Natural killer cell (primary cell): Measurements from ENCODE around the gene RAB29. TPM values are rescaled to one million over a fixed set of nuclear protein-coding genes. Genes with fewer than 3 reads are reported as not detected.

Source experiments
- ATAC-seq, 3 donors: fragments of 150-1000 bp in 2 of 3; fragments of 200-7000 bp in 1 of 3; cut with Tn5 transposase; 1 replicate in 1 of 3; 2 replicates in 2 of 3; pipeline ENCODE4 v1.10.0; 2021; ENCODE audit warnings: mild to moderate bottlenecking in 2 of 3, moderate library complexity in 2 of 3
- DNase-seq, 2 donors: peaks; one replicate each; pipeline versions ENCODE4 v3.0.0 to v3.0.0-alpha.2; 2013 to 2021; ENCODE audit warnings: mixed read lengths in 1 of 2
- H3K27ac ChIP-seq: one replicate; pipeline ENCODE4 v1.5.1; 2013; ENCODE audit warnings: mild to moderate bottlenecking, low read length
- H3K27me3 ChIP-seq: one replicate; pipeline ENCODE4 v1.6.1; 2013; ENCODE audit warnings: low read length; ENCODE audit not compliant: control insufficient read depth, insufficient read depth
- H3K36me3 ChIP-seq: one replicate; pipeline ENCODE4 v1.6.1; 2013; ENCODE audit warnings: low read length; ENCODE audit not compliant: control insufficient read depth, insufficient read depth
- H3K4me1 ChIP-seq: one replicate; pipeline ENCODE4 v1.6.1; 2013; ENCODE audit warnings: low read length; ENCODE audit not compliant: control insufficient read depth, insufficient read depth
- H3K4me3 ChIP-seq: one replicate; pipeline ENCODE4 v1.5.1; 2013; ENCODE audit warnings: low read length
- H3K9me3 ChIP-seq: one replicate; pipeline ENCODE4 v1.6.1; 2013; ENCODE audit warnings: low read length; ENCODE audit not compliant: control insufficient read depth, insufficient read depth
- H3K27ac Mint-ChIP-seq, 2 donors: one replicate each; pipeline ENCODE4 v1.8.0; 2022; ENCODE audit warnings: mild to moderate bottlenecking in 2 of 2, mixed read lengths in 2 of 2, moderate library complexity in 1 of 2
- H3K27me3 Mint-ChIP-seq, 2 donors: one replicate each; pipeline ENCODE4 v1.8.0; 2022; ENCODE audit warnings: low read depth in 2 of 2, mixed read lengths in 2 of 2
- H3K36me3 Mint-ChIP-seq: one replicate; pipeline ENCODE4 v1.8.0; 2022; ENCODE audit warnings: mixed read lengths
- H3K4me1 Mint-ChIP-seq, 2 donors: one replicate each; pipeline ENCODE4 v1.8.0; 2022; ENCODE audit warnings: mixed read lengths in 2 of 2
- H3K4me3 Mint-ChIP-seq: one replicate; pipeline ENCODE4 v1.8.0; 2022; ENCODE audit warnings: mild to moderate bottlenecking, moderate library complexity, mixed read lengths
- H3K9me3 Mint-ChIP-seq, 2 donors: one replicate each; pipeline ENCODE4 v1.8.0; 2022; ENCODE audit warnings: mixed read lengths in 2 of 2
- WGBS: methylation state at CpG from one replicate; pipeline ENCODE4 v1.1.7; 2013; ENCODE audit warnings: missing lambda C conversion rate; ENCODE audit not compliant: insufficient coverage; 5-methylcytosine and 5-hydroxymethylcytosine counted together
- intact Hi-C: fragments of 100-400 bp; cut with micrococcal nuclease; formaldehyde crosslinking; loops from one replicate; pipeline ENCODE4 v1.14.2; 2022
- total RNA-seq, 4 donors: library from RNA; stranded (reverse); fragments of 120-200 nt in 1 of 4; gene quantifications; one replicate each; pipeline versions ENCODE4 v1.2.3 to v1.2.4, GENCODE V29; 2013 to 2022
- TF ChIP-seq, protein P1 (sequence below): fragments of 200-600 bp; IDR thresholded peaks from one replicate; pipeline ENCODE4 v1.8.0; 2022; ENCODE audit warnings: antibody characterized with exemption

Gene RAB29
- total RNA-seq, 3 donors from 2014 or later (not counting 1 experiment from before 2014, with no cell fraction given): 69.0 to 120 (median 95.1) TPM

DNA sequence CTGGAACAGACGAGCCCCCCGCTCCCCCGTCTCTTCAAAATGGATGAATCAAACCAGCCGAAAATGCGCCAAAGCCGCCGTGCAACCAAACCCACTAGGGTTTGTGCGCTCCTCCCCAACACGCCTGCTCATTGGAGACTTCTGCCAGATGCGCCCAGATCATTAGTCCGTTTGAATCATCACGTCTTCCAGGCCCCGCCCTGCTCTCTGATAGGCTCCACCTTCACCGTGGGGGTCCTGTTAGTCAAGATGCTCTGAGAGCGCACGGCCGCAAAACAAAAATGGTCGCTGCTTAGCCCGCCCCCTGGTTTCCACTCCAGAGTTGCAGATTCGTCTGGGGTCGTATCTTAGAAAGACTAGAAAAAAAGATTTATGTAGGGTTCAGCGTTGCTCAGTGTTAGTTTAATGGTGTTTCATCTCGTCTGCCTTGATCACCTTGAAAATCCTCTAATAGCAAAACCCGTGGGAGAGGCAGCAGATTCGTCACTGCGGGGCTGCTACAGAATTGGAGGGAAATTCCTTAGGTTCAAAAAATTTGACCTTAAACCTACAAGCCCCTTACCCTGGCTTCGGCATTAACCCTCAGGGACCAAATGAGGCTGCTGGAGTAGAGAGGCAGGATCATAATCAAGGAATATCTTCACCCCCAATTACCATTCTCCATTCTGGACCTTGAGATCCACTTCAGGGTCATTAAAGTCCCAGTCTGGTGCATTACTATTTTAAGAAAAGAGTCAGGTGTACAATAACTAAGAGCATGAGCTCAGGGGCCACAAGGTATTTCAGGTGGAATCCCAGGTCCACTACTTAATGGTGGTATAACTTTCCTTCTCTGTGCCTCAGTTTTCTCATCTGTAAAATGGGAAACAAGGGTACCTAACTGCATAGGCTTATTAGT, 24.9 kb downstream of the RAB29 start, which contains the start of gene NUCKS1:
NUCKS1 (minus strand) TSS at position 45 of the 898 bp plus-strand sequence. CDS start 209 bp downstream, outside the sequence.
- TF ChIP-seq, protein P1, sequence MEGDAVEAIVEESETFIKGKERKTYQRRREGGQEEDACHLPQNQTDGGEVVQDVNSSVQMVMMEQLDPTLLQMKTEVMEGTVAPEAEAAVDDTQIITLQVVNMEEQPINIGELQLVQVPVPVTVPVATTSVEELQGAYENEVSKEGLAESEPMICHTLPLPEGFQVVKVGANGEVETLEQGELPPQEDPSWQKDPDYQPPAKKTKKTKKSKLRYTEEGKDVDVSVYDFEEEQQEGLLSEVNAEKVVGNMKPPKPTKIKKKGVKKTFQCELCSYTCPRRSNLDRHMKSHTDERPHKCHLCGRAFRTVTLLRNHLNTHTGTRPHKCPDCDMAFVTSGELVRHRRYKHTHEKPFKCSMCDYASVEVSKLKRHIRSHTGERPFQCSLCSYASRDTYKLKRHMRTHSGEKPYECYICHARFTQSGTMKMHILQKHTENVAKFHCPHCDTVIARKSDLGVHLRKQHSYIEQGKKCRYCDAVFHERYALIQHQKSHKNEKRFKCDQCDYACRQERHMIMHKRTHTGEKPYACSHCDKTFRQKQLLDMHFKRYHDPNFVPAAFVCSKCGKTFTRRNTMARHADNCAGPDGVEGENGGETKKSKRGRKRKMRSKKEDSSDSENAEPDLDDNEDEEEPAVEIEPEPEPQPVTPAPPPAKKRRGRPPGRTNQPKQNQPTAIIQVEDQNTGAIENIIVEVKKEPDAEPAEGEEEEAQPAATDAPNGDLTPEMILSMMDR: no peak
- H3K27me3 ChIP-seq: no peaks in the 10 kb centered on the region
- H3K27ac ChIP-seq: peak within 1 kb of the TSS; percentile 86
- peaks cover 26 to 35% of the 10 kb centered on the region in 2 donors for H3K4me1 Mint-ChIP-seq
- no peaks in the 10 kb centered on the region for H3K27me3 Mint-ChIP-seq
- peak within 1 kb of the TSS; percentile 90 to 97 for H3K27ac Mint-ChIP-seq
- H3K36me3 Mint-ChIP-seq: peaks cover 8% of the 10 kb centered on the region
- peak within 1 kb of the TSS; percentile 100 for H3K4me3 Mint-ChIP-seq
- DNase-seq (peak; percentile 93 to 99), ATAC-seq (peak; percentile 74 to 87 (median 77))
- H3K4me3 ChIP-seq: peak within 1 kb of the TSS; percentile 70
- no peaks in the 10 kb centered on the region for H3K9me3 ChIP-seq
- intact Hi-C loops: loop anchor here (1.0 kb wide), 1 partner anchor 25 kb away; the partner anchor contains the start of gene RAB29
- WGBS: under 1% methylated on average over 27 of the region's 27 CpGs
- H3K36me3 ChIP-seq: no peaks in the 10 kb centered on the region
- H3K9me3 Mint-ChIP-seq: no peaks in the 10 kb centered on the region
- peaks cover 7% of the 10 kb centered on the region for H3K4me1 ChIP-seq

DNA sequence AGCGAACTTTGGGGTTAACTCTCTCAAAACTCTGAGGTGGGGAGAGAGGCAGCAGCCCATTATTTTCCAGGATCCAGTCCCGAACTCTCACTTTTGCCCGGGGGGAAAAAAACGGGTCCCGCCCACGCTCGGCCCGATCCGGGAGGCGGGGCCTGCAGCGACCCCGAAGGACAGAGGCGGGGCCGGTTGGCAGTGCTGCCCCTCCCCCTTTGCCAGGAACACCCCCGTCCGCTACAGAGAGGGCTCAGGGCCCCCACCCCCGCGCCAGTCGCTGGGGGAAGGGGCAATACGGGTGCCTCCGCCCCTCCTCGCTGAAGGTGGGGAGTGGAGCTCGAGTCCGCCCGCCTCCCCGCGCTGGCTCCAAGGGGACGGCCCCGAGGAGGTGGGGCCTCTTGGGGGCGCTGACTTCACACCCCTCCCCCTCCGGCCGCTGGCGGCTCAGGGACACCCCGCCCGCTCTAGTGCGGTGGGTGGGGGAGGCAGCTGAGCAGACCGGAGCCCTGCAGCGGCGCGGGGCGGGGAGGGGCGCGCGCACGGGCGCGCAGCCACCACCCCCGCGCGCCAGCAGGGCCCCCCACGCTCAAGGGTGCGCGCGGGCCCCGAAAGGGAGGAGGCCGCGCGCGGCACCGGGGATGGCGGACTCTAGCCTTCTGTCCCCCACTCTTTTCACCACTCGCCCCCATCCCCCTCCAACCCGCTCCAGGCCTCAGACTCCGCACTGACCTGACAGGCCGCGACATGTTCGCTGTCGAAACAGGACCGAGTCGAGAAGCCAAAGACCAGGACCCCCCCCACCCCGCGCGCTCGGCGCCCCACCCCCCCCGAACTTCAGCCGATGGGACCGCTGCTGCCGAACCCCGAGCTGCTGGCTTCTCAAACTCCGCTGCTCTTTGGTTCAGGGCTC, 25.8 kb downstream of the RAB29 start:
- ATAC-seq (peak; percentile 79 to 91 (median 80)), DNase-seq (peak; percentile 97)
- Histone ChIP-seq H3K4me3 (peak overlapping the region; percentile 70), H3K27me3 (no peaks in the 10 kb centered on the region), H3K36me3 (no peaks in the 10 kb centered on the region), H3K4me1 (peaks cover 7% of the 10 kb centered on the region), H3K27ac (peak overlapping the region; percentile 86), H3K9me3 (no peaks in the 10 kb centered on the region)
- peak overlapping the region; percentile 100 for H3K4me3 Mint-ChIP-seq
- no peaks in the 10 kb centered on the region for H3K9me3 Mint-ChIP-seq
- H3K4me1 Mint-ChIP-seq: peaks cover 26 to 35% of the 10 kb centered on the region in 2 donors
- TF ChIP-seq, protein P1: no peak
- H3K36me3 Mint-ChIP-seq: peaks cover 8% of the 10 kb centered on the region
- peak overlapping the region; percentile 90 to 97 for H3K27ac Mint-ChIP-seq
- WGBS: under 1% methylated on average over 72 of the region's 81 CpGs
- H3K27me3 Mint-ChIP-seq: no peaks in the 10 kb centered on the region
- intact Hi-C loops: loop anchor here (1.0 to 2.0 kb wide), 3 partner anchors 26 to 117 kb away; partner anchors contain the start of genes ELK4 and RAB29

DNA sequence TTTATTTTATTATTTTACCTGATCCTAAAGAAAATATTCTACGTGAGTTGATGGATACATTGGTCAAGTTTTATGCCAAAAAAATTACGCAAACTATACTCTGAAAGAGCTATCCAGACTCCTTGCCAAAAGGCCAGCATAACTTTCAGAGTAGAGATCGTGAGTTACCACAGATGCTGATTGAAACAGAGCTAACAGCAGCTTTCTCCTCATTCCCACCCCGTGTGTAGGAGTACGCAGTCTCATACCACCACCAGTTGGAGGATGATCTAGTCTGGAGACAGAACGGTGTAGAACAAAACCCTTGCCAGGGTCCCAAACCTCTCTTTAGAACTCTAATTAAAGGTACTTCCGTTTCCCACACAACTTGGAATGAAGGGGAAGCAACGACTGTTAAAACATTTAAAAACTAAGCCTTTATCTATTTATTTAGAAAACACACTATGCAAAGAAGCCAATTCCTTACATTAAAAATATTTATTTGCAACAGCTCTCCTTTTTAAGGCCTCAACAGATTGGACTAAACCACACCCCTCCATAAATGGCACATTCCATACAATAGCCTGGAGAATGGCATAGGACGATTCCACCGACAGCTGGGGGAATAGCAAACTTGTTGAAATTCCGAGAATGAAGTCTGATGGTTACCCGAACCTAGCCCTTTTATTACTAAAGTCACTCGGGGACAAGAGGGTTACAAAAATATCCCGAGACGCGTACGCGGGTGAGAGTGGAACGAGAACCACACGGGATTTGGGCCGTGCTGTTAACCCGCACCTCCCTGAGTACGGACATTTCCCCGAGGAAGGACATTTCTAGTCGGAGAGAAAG, 26.7 kb downstream of the RAB29 start:
- Histone ChIP-seq H3K4me1 (peaks cover 7% of the 10 kb centered on the region), H3K4me3 (peak overlapping the region; percentile 70), H3K36me3 (no peaks in the 10 kb centered on the region), H3K27me3 (no peaks in the 10 kb centered on the region), H3K27ac (peak overlapping the region; percentile 86), H3K9me3 (no peaks in the 10 kb centered on the region)
- Mint-ChIP-seq H3K4me1 (peaks cover 32 to 42% of the 10 kb centered on the region in 2 donors), H3K27ac (peak overlapping the region; percentile 90 to 97), H3K36me3 (peaks cover 8% of the 10 kb centered on the region), H3K9me3 (no peaks in the 10 kb centered on the region), H3K27me3 (no peaks in the 10 kb centered on the region), H3K4me3 (peak overlapping the region; percentile 100)
- peak in 1 of 2 donors; percentile 55 for DNase-seq
- ATAC-seq: peak; percentile 1 to 9 (median 5)
- TF ChIP-seq, protein P1: no peak
- intact Hi-C loops: loop anchor here (1.0 to 2.0 kb wide), 2 partner anchors 64 to 116 kb away; partner anchors contain the start of gene ELK4
- WGBS: 3% methylated on average over 22 of the region's 25 CpGs
